ENCODE data around the gene TKTL1. TPM values are rescaled to one million over a fixed set of nuclear protein-coding genes. Genes with fewer than 3 reads are reported as not detected.

TKTL1 gene
- total and polyA plus RNA-seq, 2 of the 8 experiments (the other 6 are each of a cell fraction or from before 2014, with no cell fraction given) = 0.05 TPM; not detected in 1

DNA sequence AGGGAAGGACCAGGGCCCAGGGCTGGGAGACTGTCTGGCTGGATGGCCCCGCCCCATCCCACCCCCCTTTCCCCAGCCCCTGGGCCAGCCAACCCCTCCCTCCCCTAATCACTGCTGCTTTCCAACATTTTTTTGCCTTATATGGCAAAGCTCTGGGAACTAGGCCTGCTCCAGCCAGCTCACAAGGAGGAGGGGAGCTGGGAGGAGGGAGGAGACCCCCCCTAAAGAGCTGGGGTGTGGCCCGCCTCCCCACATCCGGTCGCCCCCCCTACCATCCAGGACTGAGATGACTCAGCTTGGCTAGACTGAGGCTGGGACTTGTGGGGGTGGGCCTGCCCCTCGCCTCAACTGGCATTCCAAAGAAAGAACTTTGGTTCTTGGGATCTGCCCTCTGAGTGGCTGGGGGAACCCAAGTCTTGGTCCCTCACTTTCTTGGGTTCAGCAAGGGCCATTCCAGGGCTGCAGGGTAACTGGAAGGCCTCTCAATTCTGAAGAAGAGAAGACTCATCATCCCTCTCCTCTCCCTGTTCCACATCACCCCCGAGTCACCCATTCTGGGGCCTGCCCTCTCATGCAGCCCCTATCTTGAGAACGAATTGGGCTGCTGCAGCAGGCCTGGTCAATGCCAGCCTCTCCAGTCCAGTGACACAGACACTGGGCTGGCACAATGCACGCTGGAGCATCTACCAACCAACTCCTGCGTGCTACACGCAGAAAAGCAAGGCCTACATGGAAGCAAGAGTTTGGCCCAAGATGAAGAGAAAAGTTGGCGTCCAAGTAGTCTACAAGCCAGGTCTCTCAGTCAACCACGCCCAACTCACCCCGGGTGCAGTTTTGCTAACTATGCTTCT is 74.1 kb downstream of the TKTL1 start (continued):
- TF ChIP-seq, protein P1, sequence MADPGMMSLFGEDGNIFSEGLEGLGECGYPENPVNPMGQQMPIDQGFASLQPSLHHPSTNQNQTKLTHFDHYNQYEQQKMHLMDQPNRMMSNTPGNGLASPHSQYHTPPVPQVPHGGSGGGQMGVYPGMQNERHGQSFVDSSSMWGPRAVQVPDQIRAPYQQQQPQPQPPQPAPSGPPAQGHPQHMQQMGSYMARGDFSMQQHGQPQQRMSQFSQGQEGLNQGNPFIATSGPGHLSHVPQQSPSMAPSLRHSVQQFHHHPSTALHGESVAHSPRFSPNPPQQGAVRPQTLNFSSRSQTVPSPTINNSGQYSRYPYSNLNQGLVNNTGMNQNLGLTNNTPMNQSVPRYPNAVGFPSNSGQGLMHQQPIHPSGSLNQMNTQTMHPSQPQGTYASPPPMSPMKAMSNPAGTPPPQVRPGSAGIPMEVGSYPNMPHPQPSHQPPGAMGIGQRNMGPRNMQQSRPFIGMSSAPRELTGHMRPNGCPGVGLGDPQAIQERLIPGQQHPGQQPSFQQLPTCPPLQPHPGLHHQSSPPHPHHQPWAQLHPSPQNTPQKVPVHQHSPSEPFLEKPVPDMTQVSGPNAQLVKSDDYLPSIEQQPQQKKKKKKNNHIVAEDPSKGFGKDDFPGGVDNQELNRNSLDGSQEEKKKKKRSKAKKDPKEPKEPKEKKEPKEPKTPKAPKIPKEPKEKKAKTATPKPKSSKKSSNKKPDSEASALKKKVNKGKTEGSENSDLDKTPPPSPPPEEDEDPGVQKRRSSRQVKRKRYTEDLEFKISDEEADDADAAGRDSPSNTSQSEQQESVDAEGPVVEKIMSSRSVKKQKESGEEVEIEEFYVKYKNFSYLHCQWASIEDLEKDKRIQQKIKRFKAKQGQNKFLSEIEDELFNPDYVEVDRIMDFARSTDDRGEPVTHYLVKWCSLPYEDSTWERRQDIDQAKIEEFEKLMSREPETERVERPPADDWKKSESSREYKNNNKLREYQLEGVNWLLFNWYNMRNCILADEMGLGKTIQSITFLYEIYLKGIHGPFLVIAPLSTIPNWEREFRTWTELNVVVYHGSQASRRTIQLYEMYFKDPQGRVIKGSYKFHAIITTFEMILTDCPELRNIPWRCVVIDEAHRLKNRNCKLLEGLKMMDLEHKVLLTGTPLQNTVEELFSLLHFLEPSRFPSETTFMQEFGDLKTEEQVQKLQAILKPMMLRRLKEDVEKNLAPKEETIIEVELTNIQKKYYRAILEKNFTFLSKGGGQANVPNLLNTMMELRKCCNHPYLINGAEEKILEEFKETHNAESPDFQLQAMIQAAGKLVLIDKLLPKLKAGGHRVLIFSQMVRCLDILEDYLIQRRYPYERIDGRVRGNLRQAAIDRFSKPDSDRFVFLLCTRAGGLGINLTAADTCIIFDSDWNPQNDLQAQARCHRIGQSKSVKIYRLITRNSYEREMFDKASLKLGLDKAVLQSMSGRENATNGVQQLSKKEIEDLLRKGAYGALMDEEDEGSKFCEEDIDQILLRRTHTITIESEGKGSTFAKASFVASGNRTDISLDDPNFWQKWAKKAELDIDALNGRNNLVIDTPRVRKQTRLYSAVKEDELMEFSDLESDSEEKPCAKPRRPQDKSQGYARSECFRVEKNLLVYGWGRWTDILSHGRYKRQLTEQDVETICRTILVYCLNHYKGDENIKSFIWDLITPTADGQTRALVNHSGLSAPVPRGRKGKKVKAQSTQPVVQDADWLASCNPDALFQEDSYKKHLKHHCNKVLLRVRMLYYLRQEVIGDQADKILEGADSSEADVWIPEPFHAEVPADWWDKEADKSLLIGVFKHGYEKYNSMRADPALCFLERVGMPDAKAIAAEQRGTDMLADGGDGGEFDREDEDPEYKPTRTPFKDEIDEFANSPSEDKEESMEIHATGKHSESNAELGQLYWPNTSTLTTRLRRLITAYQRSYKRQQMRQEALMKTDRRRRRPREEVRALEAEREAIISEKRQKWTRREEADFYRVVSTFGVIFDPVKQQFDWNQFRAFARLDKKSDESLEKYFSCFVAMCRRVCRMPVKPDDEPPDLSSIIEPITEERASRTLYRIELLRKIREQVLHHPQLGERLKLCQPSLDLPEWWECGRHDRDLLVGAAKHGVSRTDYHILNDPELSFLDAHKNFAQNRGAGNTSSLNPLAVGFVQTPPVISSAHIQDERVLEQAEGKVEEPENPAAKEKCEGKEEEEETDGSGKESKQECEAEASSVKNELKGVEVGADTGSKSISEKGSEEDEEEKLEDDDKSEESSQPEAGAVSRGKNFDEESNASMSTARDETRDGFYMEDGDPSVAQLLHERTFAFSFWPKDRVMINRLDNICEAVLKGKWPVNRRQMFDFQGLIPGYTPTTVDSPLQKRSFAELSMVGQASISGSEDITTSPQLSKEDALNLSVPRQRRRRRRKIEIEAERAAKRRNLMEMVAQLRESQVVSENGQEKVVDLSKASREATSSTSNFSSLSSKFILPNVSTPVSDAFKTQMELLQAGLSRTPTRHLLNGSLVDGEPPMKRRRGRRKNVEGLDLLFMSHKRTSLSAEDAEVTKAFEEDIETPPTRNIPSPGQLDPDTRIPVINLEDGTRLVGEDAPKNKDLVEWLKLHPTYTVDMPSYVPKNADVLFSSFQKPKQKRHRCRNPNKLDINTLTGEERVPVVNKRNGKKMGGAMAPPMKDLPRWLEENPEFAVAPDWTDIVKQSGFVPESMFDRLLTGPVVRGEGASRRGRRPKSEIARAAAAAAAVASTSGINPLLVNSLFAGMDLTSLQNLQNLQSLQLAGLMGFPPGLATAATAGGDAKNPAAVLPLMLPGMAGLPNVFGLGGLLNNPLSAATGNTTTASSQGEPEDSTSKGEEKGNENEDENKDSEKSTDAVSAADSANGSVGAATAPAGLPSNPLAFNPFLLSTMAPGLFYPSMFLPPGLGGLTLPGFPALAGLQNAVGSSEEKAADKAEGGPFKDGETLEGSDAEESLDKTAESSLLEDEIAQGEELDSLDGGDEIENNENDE (IDR thresholded peaks at IDR 0.05; ENCODE audit: insufficient replicate concordance, low read length) = peak; percentile 39
- TF ChIP-seq EP300 (IDR thresholded peaks at IDR 0.05; ENCODE audit: borderline replicate concordance in 1 of 2, low read depth in 2 of 2, low read length in 2 of 2) = peak in 1 of 2 experiments; percentile 61; a peak in 1 of 3 replicates
- TF ChIP-seq EGR1 (IDR thresholded peaks at IDR 0.05; ENCODE audit: borderline replicate concordance, low read depth, low read length) = 0 out of 2 replicates have a peak, but pooled peaks have one; percentile 7
- peak; percentile 89 for TF ChIP-seq POLR2AphosphoS5 (IDR thresholded peaks at IDR 0.05; ENCODE audit: low read depth, low read length)
- peak; percentile 38 for TF ChIP-seq SIRT6 (IDR thresholded peaks at IDR 0.05; ENCODE audit: low read length)
- TF ChIP-seq NRF1 (IDR thresholded peaks at IDR 0.05; ENCODE audit: low read depth, low read length) = no peak
- TF ChIP-seq TAF7 (optimal IDR thresholded peaks at IDR 0.05; ENCODE audit: borderline replicate concordance, low read depth, low read length) = peak; percentile 86
- peak; percentile 99 for TF ChIP-seq SRF (IDR thresholded peaks at IDR 0.05; ENCODE audit: low read depth, low read length)
